Measurements from ENCODE around the gene APOH.
"Not testable (repeated sequence)": the region's sequence is repeated elsewhere in the genome, so short reads cannot be mapped to it uniquely, and the experiment has no call there.

Gene APOH

DNA sequence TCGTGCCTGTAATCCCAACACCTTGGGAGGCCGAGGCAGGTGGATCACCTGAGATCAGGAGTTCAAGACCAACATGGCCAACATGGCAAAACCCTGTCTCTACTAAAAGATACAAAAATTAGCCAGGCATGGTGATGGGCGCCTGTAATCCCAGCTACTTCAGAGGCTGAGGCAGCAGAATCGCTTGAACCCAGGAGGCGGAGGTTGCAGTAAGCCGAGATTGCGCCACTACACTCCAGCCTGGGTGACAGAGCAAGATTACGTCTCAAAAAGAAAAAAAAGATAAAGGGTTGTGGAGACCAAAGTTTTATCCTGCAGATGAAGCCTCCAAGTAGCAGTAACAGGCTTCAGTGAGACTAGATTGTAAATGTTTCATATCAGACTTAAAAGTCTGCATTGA, 24.2 kb upstream of the APOH start:
- H3K18ac ChIP-seq (ENCODE audit: low read length); H4K91ac ChIP-seq (ENCODE audit: low read depth, low read length, poor library complexity); H3K4me1 ChIP-seq (ENCODE audit: control insufficient read depth in 2 of 2, insufficient read depth in 1 of 2, low read depth in 1 of 2, low read length in 2 of 2); H3K4me2 ChIP-seq (ENCODE audit: insufficient read depth, low read length, poor library complexity, severe bottlenecking); H3K14ac ChIP-seq (ENCODE audit: low read length); H2AK5ac ChIP-seq (ENCODE audit: low read depth, low read length); H3K27me3 ChIP-seq (ENCODE audit: control insufficient read depth in 3 of 3, insufficient read depth in 3 of 3, low read depth in 1 of 3, low read length in 3 of 3); H4K8ac ChIP-seq (ENCODE audit: low read depth, low read length); H3K4ac ChIP-seq (ENCODE audit: low read length); H2BK5ac ChIP-seq (ENCODE audit: low read length); H2AFZ ChIP-seq (ENCODE audit: low read length); H3K23ac ChIP-seq (ENCODE audit: low read depth, low read length, poor library complexity); H3K9me3 ChIP-seq (replicated peaks in 1 of 2; ENCODE audit: control insufficient read depth in 2 of 2, insufficient read depth in 1 of 2, low read depth in 1 of 2, low read length in 2 of 2); H2BK15ac ChIP-seq (ENCODE audit: low read length); H3K79me1 ChIP-seq (ENCODE audit: low read depth, low read length); H3K36me3 ChIP-seq (replicated peaks in 1 of 2; ENCODE audit: control insufficient read depth in 2 of 2, insufficient read depth in 2 of 2, low read length in 2 of 2); H2BK12ac ChIP-seq (ENCODE audit: low read length); H3K4me3 ChIP-seq (ENCODE audit: low read length in 2 of 2); H3K27ac ChIP-seq (replicated peaks; ENCODE audit: low read length); H3K9ac ChIP-seq (ENCODE audit: low read depth, low read length, poor library complexity); H2BK120ac ChIP-seq (ENCODE audit: low read depth, low read length); DNase-seq (ENCODE audit: low spot score): not testable (repeated sequence)
- WGBS, 2 donors (ENCODE audit: extremely low coverage in 2 of 2, insufficient read length in 2 of 2, insufficient replicate concordance in 1 of 2) = no CpG with 5 or more reads among the region's 8 CpGs

DNA sequence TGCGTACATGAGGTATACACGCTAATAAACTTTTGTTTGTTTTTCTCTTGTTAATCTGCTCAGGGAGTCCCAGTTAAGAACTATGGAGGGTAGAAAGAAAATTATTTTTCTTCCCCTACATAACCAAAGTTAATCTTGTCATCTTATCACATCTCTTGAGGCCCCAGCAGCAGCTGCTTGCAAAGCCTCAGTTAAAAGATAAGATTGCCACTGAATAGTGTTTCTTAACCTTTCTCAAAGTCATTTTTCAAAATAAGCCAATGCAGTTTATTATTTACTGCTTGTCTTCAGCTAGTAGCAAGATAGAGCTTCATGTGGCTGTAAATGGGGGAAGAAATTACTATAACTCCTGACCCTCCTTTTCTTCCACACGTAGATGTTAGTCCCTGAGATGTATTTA, 21.5 kb upstream of the APOH start:
- H3K27ac ChIP-seq (replicated peaks; ENCODE audit: low read length) = no peak overlapping the region
- no CpG with 5 or more reads among the region's 3 CpGs for WGBS, 2 donors (ENCODE audit: extremely low coverage in 2 of 2, insufficient read length in 2 of 2, insufficient replicate concordance in 1 of 2)
- H2BK12ac ChIP-seq (ENCODE audit: low read length) = no peak overlapping the region
- no peak overlapping the region for H3K4me2 ChIP-seq (ENCODE audit: insufficient read depth, low read length, poor library complexity, severe bottlenecking)
- no peaks in the 10 kb centered on the region for H3K36me3 ChIP-seq (replicated peaks in 1 of 2; ENCODE audit: control insufficient read depth in 2 of 2, insufficient read depth in 2 of 2, low read length in 2 of 2)
- no peak overlapping the region for H2AFZ ChIP-seq (ENCODE audit: low read length)
- no peak overlapping the region for H3K4ac ChIP-seq (ENCODE audit: low read length)
- H4K8ac ChIP-seq (ENCODE audit: low read depth, low read length) = no peak overlapping the region
- no peaks in the 10 kb centered on the region for H3K79me1 ChIP-seq (ENCODE audit: low read depth, low read length)
- H3K4me3 ChIP-seq (ENCODE audit: low read length in 2 of 2) = no peak overlapping the region
- no peaks in the 10 kb centered on the region for H3K9me3 ChIP-seq (replicated peaks in 1 of 2; ENCODE audit: control insufficient read depth in 2 of 2, insufficient read depth in 1 of 2, low read depth in 1 of 2, low read length in 2 of 2)
- no peak overlapping the region for H3K14ac ChIP-seq (ENCODE audit: low read length)
- no peak overlapping the region for H3K23ac ChIP-seq (ENCODE audit: low read depth, low read length, poor library complexity)
- no peak for DNase-seq (ENCODE audit: low spot score)
- H4K91ac ChIP-seq (ENCODE audit: low read depth, low read length, poor library complexity) = no peak overlapping the region
- no peak overlapping the region for H2BK5ac ChIP-seq (ENCODE audit: low read length)
- no peak overlapping the region for H2AK5ac ChIP-seq (ENCODE audit: low read depth, low read length)
- no peaks in the 10 kb centered on the region for H3K4me1 ChIP-seq (ENCODE audit: control insufficient read depth in 2 of 2, insufficient read depth in 1 of 2, low read depth in 1 of 2, low read length in 2 of 2)
- no peak overlapping the region for H2BK15ac ChIP-seq (ENCODE audit: low read length)
- H3K9ac ChIP-seq (ENCODE audit: low read depth, low read length, poor library complexity) = no peak overlapping the region
- H3K18ac ChIP-seq (ENCODE audit: low read length) = no peak overlapping the region
- no peaks in the 10 kb centered on the region for H3K27me3 ChIP-seq (ENCODE audit: control insufficient read depth in 3 of 3, insufficient read depth in 3 of 3, low read depth in 1 of 3, low read length in 3 of 3)
- H2BK120ac ChIP-seq (ENCODE audit: low read depth, low read length) = no peak overlapping the region

DNA sequence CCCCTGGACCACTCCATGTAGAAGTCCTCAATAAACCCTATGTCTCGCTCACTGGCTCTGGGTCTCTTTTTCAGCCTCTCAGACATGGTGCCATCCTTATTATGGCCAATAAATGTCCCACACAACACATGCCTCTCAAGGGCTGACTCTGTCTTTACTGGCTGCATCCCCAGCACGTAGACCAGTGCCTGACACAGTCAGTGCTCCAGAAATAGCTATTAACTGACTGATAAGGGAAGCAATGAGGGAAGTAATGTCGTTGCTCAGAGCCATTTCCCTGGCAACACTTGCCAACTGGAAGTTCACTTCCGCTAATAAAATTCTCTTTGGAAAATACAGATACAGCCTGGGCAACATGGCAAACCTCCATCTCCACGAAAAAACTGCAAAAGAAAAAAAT, 19.1 kb upstream of the APOH start:
- no peak overlapping the region for H2BK120ac ChIP-seq (ENCODE audit: low read depth, low read length)
- no peaks in the 10 kb centered on the region for H3K79me1 ChIP-seq (ENCODE audit: low read depth, low read length)
- H2AFZ ChIP-seq (ENCODE audit: low read length) = no peak overlapping the region
- H3K4me2 ChIP-seq (ENCODE audit: insufficient read depth, low read length, poor library complexity, severe bottlenecking) = no peak overlapping the region
- no peak overlapping the region for H3K23ac ChIP-seq (ENCODE audit: low read depth, low read length, poor library complexity)
- no peak overlapping the region for H3K27ac ChIP-seq (replicated peaks; ENCODE audit: low read length)
- DNase-seq (ENCODE audit: low spot score) = no peak
- no peak overlapping the region for H2AK5ac ChIP-seq (ENCODE audit: low read depth, low read length)
- no peak overlapping the region for H4K8ac ChIP-seq (ENCODE audit: low read depth, low read length)
- no peak overlapping the region for H2BK5ac ChIP-seq (ENCODE audit: low read length)
- H3K4me1 ChIP-seq (ENCODE audit: control insufficient read depth in 2 of 2, insufficient read depth in 1 of 2, low read depth in 1 of 2, low read length in 2 of 2) = no peaks in the 10 kb centered on the region
- H3K36me3 ChIP-seq (replicated peaks in 1 of 2; ENCODE audit: control insufficient read depth in 2 of 2, insufficient read depth in 2 of 2, low read length in 2 of 2) = no peaks in the 10 kb centered on the region
- WGBS, 2 donors (ENCODE audit: extremely low coverage in 2 of 2, insufficient read length in 2 of 2, insufficient replicate concordance in 1 of 2) = no CpG with 5 or more reads among the region's 5 CpGs
- H3K9ac ChIP-seq (ENCODE audit: low read depth, low read length, poor library complexity) = no peak overlapping the region
- H3K4me3 ChIP-seq (ENCODE audit: low read length in 2 of 2) = no peak overlapping the region
- H2BK12ac ChIP-seq (ENCODE audit: low read length) = no peak overlapping the region
- no peaks in the 10 kb centered on the region for H3K9me3 ChIP-seq (replicated peaks in 1 of 2; ENCODE audit: control insufficient read depth in 2 of 2, insufficient read depth in 1 of 2, low read depth in 1 of 2, low read length in 2 of 2)
- H3K27me3 ChIP-seq (ENCODE audit: control insufficient read depth in 3 of 3, insufficient read depth in 3 of 3, low read depth in 1 of 3, low read length in 3 of 3) = no peaks in the 10 kb centered on the region
- no peak overlapping the region for H4K91ac ChIP-seq (ENCODE audit: low read depth, low read length, poor library complexity)
- H2BK15ac ChIP-seq (ENCODE audit: low read length) = no peak overlapping the region
- no peak overlapping the region for H3K4ac ChIP-seq (ENCODE audit: low read length)
- H3K18ac ChIP-seq (ENCODE audit: low read length) = no peak overlapping the region
- no peak overlapping the region for H3K14ac ChIP-seq (ENCODE audit: low read length)

DNA sequence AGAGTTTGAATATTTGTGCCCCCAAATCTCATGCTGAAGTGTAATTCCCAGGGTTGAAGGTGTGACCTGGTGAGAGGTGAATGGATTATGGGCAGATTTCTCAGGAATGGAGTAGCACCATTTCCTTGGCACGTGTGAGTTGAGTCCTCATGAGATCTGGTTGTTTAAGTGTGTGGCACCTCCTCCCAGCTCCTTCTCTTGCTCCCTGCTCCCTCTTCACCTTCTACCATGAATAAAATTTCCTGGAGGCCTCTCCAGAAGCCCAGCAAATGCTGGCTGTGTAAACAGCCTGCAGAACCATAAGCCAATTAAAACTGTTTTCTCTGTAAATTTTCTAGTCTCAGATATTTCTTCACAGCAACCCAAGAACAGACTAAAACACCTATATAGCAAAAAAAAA, 12.6 kb upstream of the APOH start:
- Histone ChIP-seq H3K23ac (ENCODE audit: low read depth, low read length, poor library complexity) (no peak overlapping the region), H3K36me3 (replicated peaks in 1 of 2; ENCODE audit: control insufficient read depth in 2 of 2, insufficient read depth in 2 of 2, low read length in 2 of 2) (no peaks in the 10 kb centered on the region), H3K4me3 (ENCODE audit: low read length in 2 of 2) (no peak overlapping the region), H4K91ac (ENCODE audit: low read depth, low read length, poor library complexity) (no peak overlapping the region), H2BK15ac (ENCODE audit: low read length) (no peak overlapping the region), H3K18ac (ENCODE audit: low read length) (no peak overlapping the region), H2BK12ac (ENCODE audit: low read length) (no peak overlapping the region), H3K4ac (ENCODE audit: low read length) (no peak overlapping the region), H2AFZ (ENCODE audit: low read length) (no peak overlapping the region), H3K4me1 (ENCODE audit: control insufficient read depth in 2 of 2, insufficient read depth in 1 of 2, low read depth in 1 of 2, low read length in 2 of 2) (no peaks in the 10 kb centered on the region), H2BK120ac (ENCODE audit: low read depth, low read length) (no peak overlapping the region), H3K27me3 (ENCODE audit: control insufficient read depth in 3 of 3, insufficient read depth in 3 of 3, low read depth in 1 of 3, low read length in 3 of 3) (peaks cover 0 to 8% (median 0%) of the 10 kb centered on the region in 3 experiments), H3K14ac (ENCODE audit: low read length) (no peak overlapping the region), H2AK5ac (ENCODE audit: low read depth, low read length) (no peak overlapping the region), H3K79me1 (ENCODE audit: low read depth, low read length) (no peaks in the 10 kb centered on the region), H3K27ac (replicated peaks; ENCODE audit: low read length) (no peak overlapping the region), H3K9ac (ENCODE audit: low read depth, low read length, poor library complexity) (no peak overlapping the region), H3K9me3 (replicated peaks in 1 of 2; ENCODE audit: control insufficient read depth in 2 of 2, insufficient read depth in 1 of 2, low read depth in 1 of 2, low read length in 2 of 2) (no peaks in the 10 kb centered on the region), H3K4me2 (ENCODE audit: insufficient read depth, low read length, poor library complexity, severe bottlenecking) (no peak overlapping the region), H2BK5ac (ENCODE audit: low read length) (no peak overlapping the region), H4K8ac (ENCODE audit: low read depth, low read length) (no peak overlapping the region)
- whole genome bisulfite sequencing, 2 donors (ENCODE audit: extremely low coverage in 2 of 2, insufficient read length in 2 of 2, insufficient replicate concordance in 1 of 2) = no CpG with 5 or more reads among the region's 1 CpG
- DNase-seq (ENCODE audit: low spot score) = no peak
